Measurements from ENCODE around the gene IL32. TPM values are rescaled to one million over a fixed set of nuclear protein-coding genes. Genes with fewer than 3 reads are reported as not detected.

Gene IL32
- total RNA-seq, 2 donors from 2014 or later: 2.0 to 4.0 TPM

- Histone ChIP-seq H3K36me3 (ENCODE audit: control insufficient read depth, insufficient read depth, low read length) (peaks cover 3% of the 10 kb centered on the region), H3K4me1 (ENCODE audit: control insufficient read depth, insufficient read depth, low read length) (no peaks in the 10 kb centered on the region), H3K27ac (ENCODE audit: low read depth, low read length) (no peak overlapping the region), H3K9ac (ENCODE audit: extremely low read depth, low read length, poor library complexity, severe bottlenecking) (no peak overlapping the region), H3K4me3 (ENCODE audit: low read length) (no peak overlapping the region), H3K9me3 (ENCODE audit: control insufficient read depth, low read length) (no peaks in the 10 kb centered on the region), H3K27me3 (ENCODE audit: control insufficient read depth, insufficient read depth, low read length, poor library complexity, severe bottlenecking) (no peaks in the 10 kb centered on the region)
- Mint-ChIP-seq H3K4me1 (peaks cover 8% of the 10 kb centered on the region), H3K9me3 (no peaks in the 10 kb centered on the region), H3K27ac (no peak overlapping the region), H3K4me3 (no peak overlapping the region), H3K27me3 (ENCODE audit: insufficient read depth) (no peaks in the 10 kb centered on the region), H3K36me3 (ENCODE audit: low read depth) (peaks cover 23% of the 10 kb centered on the region)
- no peak for TF ChIP-seq CTCF (conservative IDR thresholded peaks at IDR 0.05)
- DNase-seq: peak; percentile 55
- WGBS, 2 experiments (ENCODE audit: insufficient coverage in 1 of 2, insufficient read length in 1 of 2): 91 to 97% methylated on average over 5 to 14 of the region's 14 CpGs
Observed at GRCh38 chr16:3086596-3087242, 21.3 kb downstream of the IL32 start.

DNA sequence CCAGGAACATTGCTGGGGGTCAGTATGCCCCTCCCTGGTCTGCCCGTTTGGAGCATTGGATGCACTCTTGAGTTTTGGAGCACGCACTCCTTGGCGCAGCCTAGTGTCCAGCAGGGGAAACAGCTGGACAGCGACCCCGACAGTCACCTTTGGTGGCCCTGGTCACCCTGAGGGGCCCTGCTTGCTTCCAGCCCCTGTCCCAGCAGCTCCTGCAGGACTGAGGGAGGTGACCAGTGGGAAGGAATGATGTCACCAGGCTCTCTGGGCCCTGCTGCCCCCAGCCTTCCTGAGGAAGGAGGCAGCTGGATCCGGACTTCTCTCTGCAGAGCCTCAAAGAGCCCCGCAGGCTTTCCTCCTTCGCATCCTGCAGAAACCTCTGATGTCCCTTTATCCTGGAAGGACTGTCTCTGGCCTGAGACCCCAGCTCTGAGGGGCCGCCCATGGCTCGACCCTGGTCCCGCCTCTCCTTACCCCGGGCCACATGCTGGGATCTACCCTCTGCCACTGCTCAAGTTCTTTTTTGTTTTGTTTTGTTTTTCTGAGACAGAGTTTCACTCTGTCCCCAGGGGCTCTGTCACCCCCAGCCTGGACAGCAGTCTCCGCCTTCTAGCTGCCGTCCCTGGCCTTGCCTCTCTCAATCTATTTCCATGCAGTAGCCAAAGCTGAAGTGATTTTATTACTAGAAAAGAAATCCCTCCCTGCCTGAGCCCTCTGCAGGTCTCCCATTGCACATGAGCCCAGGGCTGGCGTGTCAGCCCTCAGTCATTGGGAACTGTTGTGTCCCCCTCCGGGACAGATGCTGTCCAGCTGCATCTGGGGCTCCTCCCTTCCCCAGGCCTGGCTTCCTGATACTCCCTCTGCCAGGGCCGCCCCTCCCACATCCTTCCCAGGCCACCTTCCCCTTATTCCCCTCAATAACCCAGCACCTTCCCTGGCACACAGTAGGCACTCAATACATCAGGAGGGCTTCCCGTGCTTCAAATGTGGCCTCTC lies 22.1 kb downstream of the IL32 start:
- no peak overlapping the region for H3K27ac ChIP-seq (ENCODE audit: low read depth, low read length)
- H3K9ac ChIP-seq (ENCODE audit: extremely low read depth, low read length, poor library complexity, severe bottlenecking): no peak overlapping the region
- H3K4me3 ChIP-seq (ENCODE audit: low read length): no peak overlapping the region
- no peaks in the 10 kb centered on the region for H3K9me3 ChIP-seq (ENCODE audit: control insufficient read depth, low read length)
- 71 to 86% methylated on average over 14 to 18 of the region's 18 CpGs for WGBS, 2 experiments (ENCODE audit: insufficient coverage in 1 of 2, insufficient read length in 1 of 2)
- DNase-seq: peak; percentile 72
- no peaks in the 10 kb centered on the region for H3K27me3 Mint-ChIP-seq (ENCODE audit: insufficient read depth)
- no peaks in the 10 kb centered on the region for H3K9me3 Mint-ChIP-seq
- no peaks in the 10 kb centered on the region for H3K27me3 ChIP-seq (ENCODE audit: control insufficient read depth, insufficient read depth, low read length, poor library complexity, severe bottlenecking)
- peaks cover 29% of the 10 kb centered on the region for H3K36me3 Mint-ChIP-seq (ENCODE audit: low read depth)
- peaks cover 3% of the 10 kb centered on the region for H3K36me3 ChIP-seq (ENCODE audit: control insufficient read depth, insufficient read depth, low read length)
- peaks cover 8% of the 10 kb centered on the region for H3K4me1 Mint-ChIP-seq
- no peak overlapping the region for H3K4me3 Mint-ChIP-seq
- H3K4me1 ChIP-seq (ENCODE audit: control insufficient read depth, insufficient read depth, low read length): no peaks in the 10 kb centered on the region
- H3K27ac Mint-ChIP-seq: peak overlapping the region; percentile 45
- peak; percentile 67 for TF ChIP-seq CTCF (conservative IDR thresholded peaks at IDR 0.05)

DNA sequence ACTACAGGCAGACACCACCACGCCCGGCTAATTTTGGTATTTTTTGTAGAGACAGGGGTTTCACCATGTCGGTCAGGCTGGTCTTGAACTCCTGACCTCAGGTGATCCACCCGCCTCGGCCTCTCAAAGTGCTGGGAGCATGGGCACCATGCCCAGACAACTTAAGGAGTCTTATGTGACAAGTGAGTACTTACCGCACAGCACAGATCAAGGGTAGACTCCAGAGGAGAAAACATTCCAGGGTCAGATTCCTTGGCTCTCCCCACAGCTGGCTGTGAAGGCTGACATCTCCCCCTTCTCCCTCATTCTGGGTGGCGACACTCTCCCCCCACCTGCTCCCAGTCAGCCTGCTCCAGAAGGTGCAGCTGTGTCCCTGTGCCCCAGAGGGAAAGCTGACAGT lies 23.0 kb downstream of the IL32 start:
- H3K4me1 ChIP-seq (ENCODE audit: control insufficient read depth, insufficient read depth, low read length): no peaks in the 10 kb centered on the region
- no peak for DNase-seq
- H3K9ac ChIP-seq (ENCODE audit: extremely low read depth, low read length, poor library complexity, severe bottlenecking): no peak overlapping the region
- Mint-ChIP-seq H3K27ac (no peak overlapping the region), H3K4me3 (no peak overlapping the region), H3K36me3 (ENCODE audit: low read depth) (peaks cover 35% of the 10 kb centered on the region), H3K9me3 (no peaks in the 10 kb centered on the region), H3K4me1 (peaks cover 8% of the 10 kb centered on the region), H3K27me3 (ENCODE audit: insufficient read depth) (no peaks in the 10 kb centered on the region)
- WGBS, 2 experiments (ENCODE audit: insufficient coverage in 1 of 2, insufficient read length in 1 of 2): 84 to 90% methylated on average over 7 of the region's 7 CpGs
- TF ChIP-seq CTCF (conservative IDR thresholded peaks at IDR 0.05): no peak
- H3K4me3 ChIP-seq (ENCODE audit: low read length): no peak overlapping the region
- no peak overlapping the region for H3K27ac ChIP-seq (ENCODE audit: low read depth, low read length)
- H3K9me3 ChIP-seq (ENCODE audit: control insufficient read depth, low read length): no peaks in the 10 kb centered on the region
- no peaks in the 10 kb centered on the region for H3K27me3 ChIP-seq (ENCODE audit: control insufficient read depth, insufficient read depth, low read length, poor library complexity, severe bottlenecking)
- H3K36me3 ChIP-seq (ENCODE audit: control insufficient read depth, insufficient read depth, low read length): peaks cover 3% of the 10 kb centered on the region

Measured in endodermal cell (in vitro differentiated cells).